HTR-8/SVneo (cell line): ENCODE data around the gene MAML3.

Source experiments
- DNase-seq: peaks from one replicate; pipeline ENCODE4 v3.0.0; 2011; ENCODE audit warnings: low spot score, mixed read lengths; ENCODE audit not compliant: insufficient read length
- FAIRE-seq: peaks from 2 replicates; lab custom pipeline; 2011; peaks lifted over from hg19 to GRCh38; lab: Jason Lieb, UNC

MAML3 gene

DNA sequence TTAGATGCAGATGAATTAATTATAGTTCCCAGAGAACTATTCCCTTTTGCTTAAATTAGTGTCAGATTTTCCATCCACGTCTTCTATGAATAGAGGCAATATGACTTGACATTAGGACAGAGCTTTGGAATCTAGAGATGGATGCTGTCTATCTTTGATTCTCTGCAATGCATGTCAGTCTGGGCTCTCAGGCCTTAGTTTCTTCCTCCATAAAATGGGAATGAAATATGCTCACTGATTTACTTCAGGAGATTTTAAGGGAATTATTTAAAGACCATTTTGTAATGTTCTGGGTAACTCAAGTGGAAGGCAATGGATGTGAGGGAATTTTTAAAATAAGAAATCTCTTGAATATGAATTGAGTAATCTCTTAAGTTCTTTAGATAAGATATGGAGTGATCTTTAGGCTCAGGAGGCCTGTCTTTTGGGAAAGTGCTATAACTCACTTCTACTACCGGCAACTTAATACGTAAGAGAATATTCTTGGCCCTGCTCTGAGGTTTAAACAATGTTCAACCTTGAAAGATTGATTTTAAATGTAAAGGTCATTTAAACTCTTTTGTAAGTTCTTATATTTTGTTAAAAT is 459.4 kb downstream of the MAML3 start:
- FAIRE-seq: no peak

GRCh38 chr4:139692309-139693012 is 461.5 kb downstream of the MAML3 start:
- DNase-seq: no peak
- no peak for FAIRE-seq

More for the DNA sequence above, 459.4 kb downstream of the MAML3 start:
- no peak for DNase-seq

- DNase-seq (no peak), FAIRE-seq (no peak)
These were observed 463.6 kb downstream of the MAML3 start for GRCh38 chr4:139690419-139690818.

- DNase-seq (no peak), FAIRE-seq (no peak)
These were observed 464.8 kb downstream of the MAML3 start for GRCh38 chr4:139689093-139689722.

GRCh38 chr4:139686988-139687387 is 467.0 kb downstream of the MAML3 start:
- no peak for DNase-seq
- no peak for FAIRE-seq

DNA sequence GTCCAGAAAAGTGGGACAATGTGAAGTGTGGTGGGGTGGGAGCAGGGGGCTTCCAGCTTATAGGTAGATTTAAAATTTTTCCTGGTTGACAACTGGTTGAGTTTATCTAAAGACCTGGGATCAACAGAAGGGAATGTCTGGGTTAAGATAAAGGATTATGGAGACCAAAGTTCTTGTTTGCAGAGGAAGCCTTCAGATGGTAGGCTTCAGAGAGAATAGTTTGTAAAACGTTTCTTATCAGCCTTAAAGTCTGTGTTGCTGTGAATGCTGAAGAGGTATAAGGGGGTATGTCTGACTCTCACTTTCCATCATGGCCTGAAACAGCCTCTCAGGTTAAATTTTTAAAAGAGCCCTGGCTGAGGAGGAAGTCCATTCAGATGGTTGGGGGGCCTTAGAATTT is 467.9 kb downstream of the MAML3 start:
- no peak for DNase-seq
- no peak for FAIRE-seq

DNA sequence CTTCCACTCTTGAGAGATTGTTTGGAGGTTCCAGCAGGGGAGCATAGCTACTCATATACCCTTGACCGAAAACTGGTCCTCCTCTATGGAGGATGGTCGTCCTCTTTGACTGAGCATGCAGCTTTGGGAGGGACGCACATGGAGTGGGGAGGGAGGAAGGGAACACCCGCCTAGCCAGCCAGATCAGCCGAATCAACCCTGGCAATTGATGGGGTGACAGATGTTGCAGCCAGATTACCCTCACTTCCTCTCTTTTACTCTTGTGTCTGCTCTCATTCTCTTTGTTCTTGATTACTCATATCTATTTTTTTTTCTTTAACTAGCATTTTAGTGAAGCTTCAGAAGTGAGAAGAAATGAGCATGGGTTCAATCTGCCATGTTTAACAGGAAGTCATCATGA is 468.8 kb downstream of the MAML3 start:
- FAIRE-seq (no peak), DNase-seq (no peak)

GRCh38 chr4:139684351-139684750 is 469.6 kb downstream of the MAML3 start:
- FAIRE-seq (no peak), DNase-seq (no peak)

GRCh38 chr4:139682741-139683151 is 471.2 kb downstream of the MAML3 start:
- DNase-seq (no peak), FAIRE-seq (no peak)

- FAIRE-seq (no peak), DNase-seq (no peak)
These were observed 471.7 kb downstream of the MAML3 start for GRCh38 chr4:139682309-139682708.

- no peak for FAIRE-seq
- no peak for DNase-seq
These were observed 476.9 kb downstream of the MAML3 start for GRCh38 chr4:139676913-139677585.

DNA sequence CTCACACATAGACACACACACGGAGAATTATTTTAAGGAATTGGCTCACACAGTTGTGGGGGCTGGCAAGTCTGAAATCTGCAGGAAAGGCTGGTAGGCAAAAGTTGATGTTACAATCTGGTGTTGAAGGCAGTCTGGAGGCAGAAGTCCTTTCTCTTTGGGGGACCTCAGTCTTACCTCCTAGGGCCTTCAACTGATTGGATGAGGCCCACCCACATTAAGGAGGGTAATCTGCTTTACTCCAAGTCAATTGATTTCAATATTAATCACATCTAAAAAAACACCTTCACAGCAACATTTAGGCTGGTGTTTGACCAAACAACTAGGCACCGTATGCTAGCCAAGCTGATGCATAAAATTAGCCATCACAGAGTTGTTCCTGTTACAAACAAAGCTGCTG is 477.6 kb downstream of the MAML3 start:
- no peak for FAIRE-seq
- no peak for DNase-seq

DNA sequence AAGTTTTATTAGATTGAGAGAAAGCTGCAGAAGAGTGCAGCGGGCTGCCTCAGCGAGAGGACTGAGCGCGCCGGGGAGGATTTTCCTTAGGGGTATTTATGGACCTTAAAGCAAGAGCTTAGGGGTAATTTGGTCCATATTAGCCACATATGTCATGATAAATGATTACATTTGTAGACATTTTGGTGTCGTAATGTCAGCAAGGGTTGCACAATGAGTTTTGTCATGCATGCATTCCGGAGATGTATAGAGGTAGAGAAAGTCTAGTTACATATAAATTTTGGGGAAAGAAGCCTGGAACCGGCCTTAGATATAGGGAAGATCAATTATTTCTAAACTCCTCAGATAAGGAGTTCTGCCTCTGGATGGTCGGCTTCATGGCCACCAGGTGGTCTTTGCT is 478.3 kb downstream of the MAML3 start:
- no peak for FAIRE-seq
- no peak for DNase-seq

- FAIRE-seq (no peak), DNase-seq (no peak)
These were observed 479.0 kb downstream of the MAML3 start for GRCh38 chr4:139674875-139675550.

DNA sequence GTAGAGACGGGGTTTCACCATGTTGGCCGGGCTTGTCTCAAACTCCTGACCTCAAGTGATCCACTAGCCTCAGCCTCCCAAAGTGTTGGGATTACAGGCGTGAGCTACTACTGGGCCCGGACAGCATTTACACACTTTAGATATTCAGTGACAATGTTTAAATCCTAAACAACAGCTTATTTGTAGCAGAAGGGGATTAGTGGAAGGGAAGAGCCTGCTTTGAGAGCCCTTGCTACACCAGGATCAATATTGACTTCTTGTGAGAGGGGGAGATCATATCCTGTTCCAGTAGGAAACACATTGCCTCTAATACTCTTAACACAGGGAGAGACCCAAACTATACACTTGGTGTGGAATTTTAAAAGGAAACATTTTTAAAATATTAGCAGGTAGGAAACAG is 481.3 kb downstream of the MAML3 start:
- FAIRE-seq (no peak), DNase-seq (no peak)

DNA sequence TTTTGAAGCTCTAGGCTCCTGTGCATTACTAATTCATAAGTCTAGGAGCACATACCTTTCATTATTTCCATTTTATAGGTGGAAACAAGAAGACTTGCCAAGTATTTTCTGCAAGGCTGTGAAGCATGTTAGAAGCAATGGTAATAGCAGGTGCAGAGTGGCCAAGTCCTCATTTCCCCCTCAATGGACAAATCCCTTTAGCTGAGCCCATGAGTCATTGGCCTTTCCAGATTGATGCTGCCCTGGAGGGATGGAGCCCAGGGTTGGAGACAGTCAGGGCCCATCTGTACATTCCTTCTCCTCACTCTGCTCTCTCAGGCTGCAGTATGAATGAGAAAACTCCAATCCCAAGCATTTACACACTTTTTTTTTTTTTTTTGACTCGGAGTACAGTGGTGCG is 481.8 kb downstream of the MAML3 start:
- DNase-seq (no peak), FAIRE-seq (no peak)

- FAIRE-seq: no peak
- no peak for DNase-seq
These were observed 483.2 kb downstream of the MAML3 start for GRCh38 chr4:139670775-139671174.

DNA sequence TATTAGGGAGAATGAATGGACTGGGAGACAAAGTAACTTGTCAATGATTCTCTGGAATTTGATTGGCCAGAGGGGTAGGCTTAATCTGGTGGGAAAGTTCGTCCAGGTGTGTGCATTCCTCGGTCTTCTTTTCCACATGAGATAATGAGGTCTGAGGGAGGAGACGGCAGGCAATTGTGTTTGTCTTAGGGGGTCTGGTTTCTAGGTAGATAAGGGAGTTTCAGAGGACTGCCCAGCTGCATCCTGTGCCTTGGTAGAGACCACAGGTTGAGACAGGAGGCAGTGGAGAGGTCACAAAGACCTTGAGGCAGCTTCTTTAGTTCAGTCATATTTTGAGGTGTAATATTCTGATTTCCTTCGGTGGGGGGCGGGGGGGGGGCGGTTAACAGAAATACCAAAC is 484.1 kb downstream of the MAML3 start:
- DNase-seq (no peak), FAIRE-seq (no peak)

GRCh38 chr4:139669335-139669734 is 484.6 kb downstream of the MAML3 start:
- FAIRE-seq: no peak
- DNase-seq: no peak

DNA sequence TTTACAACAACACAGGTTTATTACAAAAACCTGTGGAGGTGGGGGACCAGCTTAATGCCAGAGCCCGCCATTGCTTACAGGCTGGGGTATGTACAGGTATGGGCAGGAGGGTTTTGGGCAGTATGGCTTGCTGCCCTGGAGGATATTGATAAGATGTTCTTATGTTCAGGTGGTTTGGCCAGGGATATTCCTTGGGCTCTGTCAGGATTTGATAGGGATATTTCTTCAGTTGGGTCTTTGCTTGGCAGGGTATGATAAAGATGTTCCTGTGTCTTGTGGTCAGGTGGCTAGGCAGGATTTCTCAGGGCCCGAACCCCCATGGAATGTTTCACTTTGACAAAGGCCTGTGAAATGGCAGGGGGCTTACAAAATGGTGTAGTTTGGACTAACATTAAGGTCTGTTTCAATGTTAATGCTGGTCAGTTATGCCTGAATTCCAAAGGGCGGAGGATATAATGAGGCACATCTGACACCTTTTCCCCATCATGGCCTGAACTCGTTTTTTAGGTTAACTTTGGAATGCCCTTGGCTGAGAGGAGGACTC is 485.3 kb downstream of the MAML3 start:
- DNase-seq (no peak), FAIRE-seq (no peak)
